ENCODE data around the gene ABTB2.

The ABTB2 gene

DNA sequence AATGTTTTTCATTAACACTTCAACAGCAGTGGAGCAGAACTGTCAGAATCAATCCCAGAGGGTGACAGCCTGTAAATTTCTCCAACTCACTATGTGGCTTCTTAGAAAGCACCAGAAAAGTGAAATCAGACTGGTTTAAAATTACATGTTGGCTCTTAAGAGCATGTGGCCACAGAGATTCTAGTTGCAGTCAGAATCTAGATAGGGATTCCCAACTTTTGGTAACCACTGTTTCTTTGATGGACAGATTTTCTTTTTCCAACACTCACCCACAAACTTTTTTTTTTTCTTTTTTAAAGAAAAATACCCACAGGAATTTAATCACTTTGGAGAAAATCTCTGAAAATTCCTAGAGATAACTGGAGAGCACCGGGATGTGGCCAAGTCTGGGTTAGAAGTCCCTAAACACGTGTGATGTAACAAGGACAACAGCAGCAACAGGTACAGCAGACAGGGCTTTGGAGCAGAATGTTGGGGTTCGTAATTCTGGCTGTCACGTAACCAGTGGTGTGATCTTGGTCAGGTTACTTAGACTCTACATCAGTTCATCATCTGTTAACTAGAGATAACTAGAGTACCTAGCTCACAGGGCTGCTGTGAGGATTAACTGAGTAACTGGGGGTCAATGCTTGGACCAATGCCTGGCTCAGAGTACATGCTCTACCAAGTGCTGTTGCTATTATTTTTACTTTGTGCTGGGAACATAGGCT is 152.3 kb downstream of the ABTB2 start:
- TF ChIP-seq CTCF (IDR thresholded peaks at IDR 0.05; ENCODE audit: low read depth, low read length): no peak
- Histone ChIP-seq H3K27me3 (ENCODE audit: insufficient read depth, low read depth, severe bottlenecking) (no peaks in the 10 kb centered on the region), H3K9me3 (ENCODE audit: severe bottlenecking) (no peaks in the 10 kb centered on the region), H3K27ac (no peak overlapping the region), H3K4me3 (ENCODE audit: low read depth, low read length) (no peak overlapping the region), H3K36me3 (peaks cover 17% of the 10 kb centered on the region)
- no peak for DNase-seq

- no peak for TF ChIP-seq CTCF (IDR thresholded peaks at IDR 0.05; ENCODE audit: low read depth, low read length)
- no peaks in the 10 kb centered on the region for H3K9me3 ChIP-seq (ENCODE audit: severe bottlenecking)
- DNase-seq: no peak
- no peaks in the 10 kb centered on the region for H3K27me3 ChIP-seq (ENCODE audit: insufficient read depth, low read depth, severe bottlenecking)
- no peak overlapping the region for H3K4me3 ChIP-seq (ENCODE audit: low read depth, low read length)
- H3K27ac ChIP-seq: no peak overlapping the region
- peaks cover 17% of the 10 kb centered on the region for H3K36me3 ChIP-seq
Observed at GRCh38 chr11:34204396-34205279, 153.2 kb downstream of the ABTB2 start.

- no peaks in the 10 kb centered on the region for H3K9me3 ChIP-seq (ENCODE audit: severe bottlenecking)
- H3K36me3 ChIP-seq: peaks cover 17% of the 10 kb centered on the region
- DNase-seq: no peak
- no peaks in the 10 kb centered on the region for H3K27me3 ChIP-seq (ENCODE audit: insufficient read depth, low read depth, severe bottlenecking)
- H3K4me3 ChIP-seq (ENCODE audit: low read depth, low read length): no peak overlapping the region
- H3K27ac ChIP-seq: no peak overlapping the region
- no peak for TF ChIP-seq CTCF (IDR thresholded peaks at IDR 0.05; ENCODE audit: low read depth, low read length)
Observed at GRCh38 chr11:34203377-34203871, 154.4 kb downstream of the ABTB2 start.

DNA sequence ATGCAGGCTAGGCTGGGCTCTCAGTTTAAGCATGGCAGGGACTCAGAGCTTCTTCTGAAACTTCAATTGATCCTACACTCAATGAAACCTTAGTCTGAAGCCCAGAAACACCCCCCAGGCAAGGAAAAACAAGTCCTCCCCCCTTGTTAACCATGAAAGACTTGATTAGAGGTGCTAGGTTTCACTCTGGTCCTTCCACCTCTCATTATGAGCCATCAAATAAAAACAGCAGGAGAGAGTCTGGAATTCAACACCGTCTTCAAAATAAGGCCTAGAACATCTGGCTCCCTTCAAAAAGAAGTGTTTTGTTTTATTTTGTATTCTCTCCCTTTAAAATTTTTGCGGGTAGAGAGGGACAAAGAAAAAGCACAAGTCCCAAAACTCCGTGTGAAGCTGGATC is 156.7 kb downstream of the ABTB2 start:
- Histone ChIP-seq H3K9me3 (ENCODE audit: severe bottlenecking) (no peaks in the 10 kb centered on the region), H3K27me3 (ENCODE audit: insufficient read depth, low read depth, severe bottlenecking) (no peaks in the 10 kb centered on the region), H3K36me3 (peaks cover 25% of the 10 kb centered on the region), H3K27ac (no peak overlapping the region), H3K4me3 (ENCODE audit: low read depth, low read length) (no peak overlapping the region)
- TF ChIP-seq CTCF (IDR thresholded peaks at IDR 0.05; ENCODE audit: low read depth, low read length): no peak
- DNase-seq: no peak

- H3K9me3 ChIP-seq (ENCODE audit: severe bottlenecking): no peaks in the 10 kb centered on the region
- DNase-seq: no peak
- TF ChIP-seq CTCF (IDR thresholded peaks at IDR 0.05; ENCODE audit: low read depth, low read length): no peak
- no peaks in the 10 kb centered on the region for H3K27me3 ChIP-seq (ENCODE audit: insufficient read depth, low read depth, severe bottlenecking)
- no peak overlapping the region for H3K4me3 ChIP-seq (ENCODE audit: low read depth, low read length)
- H3K27ac ChIP-seq: no peak overlapping the region
- peaks cover 33% of the 10 kb centered on the region for H3K36me3 ChIP-seq
Observed at GRCh38 chr11:34199525-34199924, 158.3 kb downstream of the ABTB2 start.

Data from WERI-Rb-1 (cell line).